K562 (cell line): Measurements from ENCODE around the gene GALNT9. TPM values are rescaled to one million over a fixed set of nuclear protein-coding genes. Genes with fewer than 3 reads are reported as not detected.

ENCODE experiments used
- ATAC-seq: fragments of 200-7000 bp; cut with Tn5 transposase; 3 replicates; pipeline ENCODE4 v1.9.1; 2020; ENCODE audit warnings: moderate library complexity
- BruUV-seq: library from RNA; stranded (reverse); fragments of 400-500 nt; replicated peaks from 2 replicates; lab custom pipeline; 2021; lab: Mats Ljungman, UMichigan
- CTCF ChIA-PET: fragments of 300-600 bp; formaldehyde crosslinking; extraction: SDS; loops from one replicate; lab custom pipeline; 2021; ENCODE audit warnings: low intra/inter-chr PET ratio; lab: Yijun Ruan, JAX
- POLR2A ChIA-PET: fragments of 300-600, 350-650 bp; sonication (Branson Sonifier 250); formaldehyde crosslinking; extraction: SDS; loops from one replicate; lab custom pipeline; 2021; ENCODE audit warnings: antibody characterized with exemption, inconsistent platforms; lab: Yijun Ruan, JAX
- DNase-seq, 4 experiments: peaks; one replicate each; pipeline versions ENCODE4 v3.0.0 to v3.0.0-alpha.2; 2011 to 2018; ENCODE audit warnings: low spot score in 3 of 4, mixed read lengths in 3 of 4; ENCODE audit errors: extremely low read depth in 1 of 4
- FAIRE-seq: peaks from 2 replicates; lab custom pipeline; 2011; peaks lifted over from hg19 to GRCh38; lab: Jason Lieb, UNC
- H2AFZ ChIP-seq: 2 replicates; pipeline ENCODE4 v1.6.0; 2011; ENCODE audit warnings: low read depth, low read length, control low read depth, inconsistent platforms
- H3K27ac ChIP-seq: fragments of 200-600 bp; 3 replicates; pipeline ENCODE4 v1.8.0; 2011; ENCODE audit warnings: low read depth, mild to moderate bottlenecking, control low read depth, inconsistent platforms, low read length, moderate library complexity, mixed read lengths; ENCODE audit errors: extremely low read depth
- H3K27me3 ChIP-seq, 2 experiments: fragments of 300-600 bp in 1 of 2; 2 replicates in 1 of 2; 3 replicates in 1 of 2; pipeline versions ENCODE4 v1.6.0 to v1.8.0; 2011; ENCODE audit warnings: inconsistent platforms in 2 of 2, low read length in 2 of 2, mild to moderate bottlenecking in 1 of 2, mixed read lengths in 1 of 2, moderate library complexity in 1 of 2; ENCODE audit not compliant: control insufficient read depth in 2 of 2, insufficient read depth in 2 of 2
- H3K36me3 ChIP-seq: fragments of 300-600 bp; 3 replicates; pipeline ENCODE4 v1.8.0; 2011; ENCODE audit warnings: mild to moderate bottlenecking, low read length, inconsistent platforms; ENCODE audit not compliant: control insufficient read depth, insufficient read depth
- H3K4me1 ChIP-seq, 2 experiments: fragments of 200-600 bp in 1 of 2; replicated peaks in 1 of 2; 2 replicates in 1 of 2; 3 replicates in 1 of 2; pipeline versions ENCODE4 v1.5.1 to v1.8.0; 2011; ENCODE audit warnings: inconsistent platforms in 2 of 2, low read length in 2 of 2, mild to moderate bottlenecking in 1 of 2, mixed read lengths in 1 of 2, moderate library complexity in 1 of 2; ENCODE audit not compliant: control insufficient read depth in 2 of 2, insufficient read depth in 2 of 2
- H3K4me2 ChIP-seq: 2 replicates; pipeline ENCODE4 v1.6.1; 2011; ENCODE audit warnings: low read length, control low read depth, inconsistent platforms, mixed read lengths; ENCODE audit not compliant: insufficient read depth
- H3K4me3 ChIP-seq: fragments of 200-600 bp; sonication (generic), shearing (Covaris generic); 2 replicates; pipeline ENCODE4 v1.5.1; 2016; ENCODE audit warnings: control low read depth, inconsistent platforms
- H3K79me2 ChIP-seq: fragments of 200-600 bp; 3 replicates; pipeline ENCODE4 v1.8.0; 2011; ENCODE audit warnings: low read length, inconsistent platforms; ENCODE audit not compliant: control insufficient read depth, insufficient read depth
- H3K9ac ChIP-seq, 2 experiments: 2 replicates each; pipeline versions ENCODE4 v1.6.0 to v1.6.1; 2011; ENCODE audit warnings: low read depth in 2 of 2, low read length in 2 of 2, control low read depth in 1 of 2, inconsistent platforms in 1 of 2, mild to moderate bottlenecking in 1 of 2, mixed read lengths in 1 of 2; ENCODE audit not compliant: insufficient read depth in 1 of 2
- H3K9me1 ChIP-seq: one replicate; pipeline ENCODE4 v1.6.0; 2011; ENCODE audit warnings: inconsistent platforms, mild to moderate bottlenecking, low read length, moderate library complexity; ENCODE audit not compliant: control insufficient read depth, insufficient read depth
- H3K9me3 ChIP-seq: replicated peaks from 2 replicates; pipeline ENCODE4 v1.5.1; 2011; ENCODE audit warnings: low read depth, low read length, inconsistent platforms; ENCODE audit not compliant: control insufficient read depth, insufficient read depth
- H4K20me1 ChIP-seq: replicated peaks from 2 replicates; pipeline ENCODE4 v1.6.1; 2011; ENCODE audit warnings: low read length, inconsistent platforms, mixed read lengths; ENCODE audit not compliant: control insufficient read depth, insufficient read depth
- ARID4B ChIP-seq: sonication (generic); formaldehyde crosslinking; IDR thresholded peaks from 2 replicates; pipeline ENCODE4 v1.8.0; 2022; ENCODE audit warnings: mild to moderate bottlenecking, missing genetic modification reagents
- PATZ1 ChIP-seq: fragments of 250-450 bp; sonication (Bioruptor Pico); IDR thresholded peaks from 2 replicates; pipeline ENCODE4 v1.5.0; 2020; ENCODE audit warnings: mild to moderate bottlenecking, borderline replicate concordance
- PRDM10 ChIP-seq: fragments of 450-650 bp; IDR thresholded peaks from 2 replicates; pipeline ENCODE4 v1.6.1; 2018; ENCODE audit not compliant: partially characterized antibody
- SP2 ChIP-seq: IDR thresholded peaks from 2 replicates; pipeline ENCODE4 v1.6.1; 2011; ENCODE audit warnings: mild to moderate bottlenecking, low read depth, low read length, moderate library complexity; ENCODE audit not compliant: poor library complexity, severe bottlenecking; ENCODE audit errors: extremely low read depth
- THAP7 ChIP-seq: fragments of 250-450 bp; sonication (Bioruptor Pico); IDR thresholded peaks from 2 replicates; pipeline ENCODE4 v1.5.0; 2021
- ZFX ChIP-seq: sonication (generic); formaldehyde crosslinking; IDR thresholded peaks from 2 replicates; pipeline ENCODE4 v1.8.0; 2022; ENCODE audit warnings: mild to moderate bottlenecking, missing genetic modification reagents, moderate library complexity
- WGBS: fragments of 100-300 bp; shearing (Covaris generic); methylation state at CpG from one replicate; pipeline ENCODE4 v1.1.6; 2016; ENCODE audit warnings: low coverage, mixed read lengths; ENCODE audit not compliant: insufficient coverage; ENCODE audit errors: missing lambda C conversion rate; 5-methylcytosine and 5-hydroxymethylcytosine counted together
- in situ Hi-C: fragments of 300-500 bp; cut with MboI; formaldehyde crosslinking; loops from 4 replicates; pipeline ENCODE4 v1.15.0; 2018; ENCODE audit warnings: inconsistent platforms, mixed read lengths
- intact Hi-C: fragments of 100-400 bp; cut with micrococcal nuclease; formaldehyde crosslinking; loops from 2 replicates; pipeline ENCODE4 v1.14.2; 2022
- polyA plus RNA-seq, 8 experiments: library from polyadenylated mRNA; depleted of rRNA in 4 of 8; stranded (reverse) in 5 of 8; unstranded in 3 of 8; fragments of >200 nt; fragmentation: Nextera tagmentation in 2 of 8; fragmentation: Illumina TruSeq in 1 of 8; extraction: Ambion mirVana in 2 of 8; extraction: Trizol in 1 of 8; gene quantifications; 2 replicates each; pipeline versions ENCODE4 v1.2.1 to v1.2.3, GENCODE V29; 2011 to 2014; ENCODE audit warnings: inconsistent platforms in 1 of 8, missing spikeins in 1 of 8
- total RNA-seq, 7 experiments: library from RNA; depleted of rRNA in 6 of 7; stranded (reverse); fragments of >200 nt in 6 of 7; fragmentation: Illumina TruSeq in 2 of 7; extraction: Trizol in 2 of 7; gene quantifications; 2 replicates each; pipeline versions ENCODE4 v1.2.1 to v1.2.3, GENCODE V29; 2011 to 2021; ENCODE audit warnings: low replicate concordance in 1 of 7

GALNT9 gene
- total and polyA plus RNA-seq, 9 of the 15 experiments (the other 6 are each of a cell fraction or from before 2014, with no cell fraction given) = not detected

- intact Hi-C loops (no loop called here), in situ Hi-C loops (no loop called here)
- 0 out of 2 replicates have a peak, but pooled peaks cover 2% of the 10 kb centered on the region for H4K20me1 ChIP-seq
- H3K4me2 ChIP-seq = no peak overlapping the region
- no peaks in the 10 kb centered on the region; a peak in 1 of 5 replicates for H3K4me1 ChIP-seq
- FAIRE-seq (no peak), DNase-seq (no peak), ATAC-seq (no peak)
- H3K27me3 ChIP-seq = peaks cover 50 to 79% of the 10 kb centered on the region in 2 experiments
- no peaks in the 10 kb centered on the region for H3K9me3 ChIP-seq
- ChIA-PET CTCF (no interaction called here), POLR2A (no interaction called here)
- no peaks in the 10 kb centered on the region for H3K36me3 ChIP-seq
- H3K79me2 ChIP-seq = no peaks in the 10 kb centered on the region
- H3K9me1 ChIP-seq = no peaks in the 10 kb centered on the region
- BruUV-seq = no TSS peak
- no peak overlapping the region for H3K4me3 ChIP-seq
- H3K9ac ChIP-seq = no peak overlapping the region
- no peak overlapping the region for H3K27ac ChIP-seq
- 4% methylated on average over 18 of the region's 18 CpGs for WGBS
- no peak overlapping the region for H2AFZ ChIP-seq
- TF ChIP-seq THAP7 (CRISPR knock-in tag) (no peak), ARID4B (CRISPR knock-in tag) (no peak), PRDM10 (no peak), ZFX (CRISPR knock-in tag) (no peak), PATZ1 (no peak), SP2 (no peak)
Measured at GRCh38 chr12:132251310-132251709, 78.1 kb downstream of the GALNT9 start.
